Erythroblast (primary cell): ENCODE results near the gene JAM3.

Experiments
- GATA1 ChIP-seq: IDR thresholded peaks from 2 replicates; pipeline ENCODE4 v1.6.1; 2011; ENCODE audit warnings: low read depth, mild to moderate bottlenecking, control low read depth, low read length, moderate library complexity
- POLR2A ChIP-seq: IDR thresholded peaks from 2 replicates; pipeline ENCODE4 v1.6.1; 2011; ENCODE audit warnings: mild to moderate bottlenecking, low read length

DNA sequence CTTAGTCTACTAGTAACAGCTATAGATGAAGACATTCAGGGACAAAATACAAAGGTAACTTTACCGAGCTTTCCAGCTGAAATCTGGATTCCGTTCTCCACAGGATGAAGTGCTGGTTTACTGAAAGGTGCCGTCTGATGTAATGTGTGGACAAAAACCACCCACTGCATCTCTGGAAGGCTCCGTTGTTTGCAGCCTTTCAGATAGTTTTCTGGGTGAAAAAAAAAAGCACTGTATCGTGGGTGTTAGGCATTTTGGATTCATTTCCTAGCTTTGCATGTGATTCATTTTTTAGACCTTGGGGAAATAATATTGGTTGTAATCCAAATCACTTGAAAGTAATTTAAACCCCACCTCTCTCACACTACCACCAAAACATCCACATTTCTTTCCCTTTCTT, 10.4 kb downstream of the JAM3 start:
- TF ChIP-seq POLR2A (no peak), GATA1 (no peak)
